Tongue (tissue), 2 donors: ENCODE data around the gene EYA2. TPM values are rescaled to one million over a fixed set of nuclear protein-coding genes. Genes with fewer than 3 reads are reported as not detected.

Experiments used
- DNase-seq: peaks from one replicate; pipeline ENCODE4 v3.0.0-alpha.2; 2015
- total RNA-seq: library from RNA; depleted of rRNA; stranded (reverse); fragments of >200 nt; gene quantifications from one replicate; pipeline ENCODE4 v1.2.3, GENCODE V29; 2014

The EYA2 gene
- total RNA-seq, 1 donor from 2014 or later, result 1.3 TPM

DNA sequence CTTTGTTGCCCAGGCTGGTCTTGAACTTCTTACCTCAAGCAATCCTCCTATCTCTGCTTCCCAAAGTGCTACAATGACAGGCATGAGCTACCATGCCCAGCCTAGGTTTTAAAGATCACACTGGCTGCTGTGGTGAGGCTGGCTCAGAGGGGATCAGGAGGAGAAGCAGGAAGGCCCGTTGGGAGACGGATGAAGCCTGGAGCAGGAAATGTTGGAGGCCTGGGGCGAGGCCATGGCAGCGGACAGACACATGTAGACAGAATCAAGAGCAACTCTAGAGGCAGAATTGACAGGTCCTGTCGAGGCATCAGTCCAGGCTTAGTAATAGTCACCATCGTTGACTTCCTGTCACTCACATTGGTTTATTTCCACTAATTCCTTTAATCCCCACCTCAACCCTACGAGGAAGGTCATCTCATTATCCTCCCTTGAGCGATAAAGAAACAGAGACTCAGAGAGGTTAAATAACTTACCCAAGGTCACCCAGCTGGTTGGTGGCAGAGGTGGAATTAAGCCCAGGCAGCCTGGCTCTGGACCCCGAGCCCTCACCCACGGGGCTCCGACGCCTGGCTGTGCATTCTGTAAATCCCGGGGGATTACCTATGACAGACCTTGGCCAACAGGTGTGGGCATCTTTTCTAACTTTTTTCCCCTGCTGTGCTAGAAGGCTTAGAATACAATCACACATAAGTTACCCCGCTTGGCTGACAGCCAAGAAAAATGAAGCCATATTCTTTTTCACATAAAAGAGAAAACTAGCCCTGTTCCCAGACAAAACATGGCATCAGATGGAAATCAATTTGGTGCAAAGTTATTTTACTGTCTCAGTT lies 113.4 kb downstream of the EYA2 start:
- DNase-seq, result peak; percentile 43

DNA sequence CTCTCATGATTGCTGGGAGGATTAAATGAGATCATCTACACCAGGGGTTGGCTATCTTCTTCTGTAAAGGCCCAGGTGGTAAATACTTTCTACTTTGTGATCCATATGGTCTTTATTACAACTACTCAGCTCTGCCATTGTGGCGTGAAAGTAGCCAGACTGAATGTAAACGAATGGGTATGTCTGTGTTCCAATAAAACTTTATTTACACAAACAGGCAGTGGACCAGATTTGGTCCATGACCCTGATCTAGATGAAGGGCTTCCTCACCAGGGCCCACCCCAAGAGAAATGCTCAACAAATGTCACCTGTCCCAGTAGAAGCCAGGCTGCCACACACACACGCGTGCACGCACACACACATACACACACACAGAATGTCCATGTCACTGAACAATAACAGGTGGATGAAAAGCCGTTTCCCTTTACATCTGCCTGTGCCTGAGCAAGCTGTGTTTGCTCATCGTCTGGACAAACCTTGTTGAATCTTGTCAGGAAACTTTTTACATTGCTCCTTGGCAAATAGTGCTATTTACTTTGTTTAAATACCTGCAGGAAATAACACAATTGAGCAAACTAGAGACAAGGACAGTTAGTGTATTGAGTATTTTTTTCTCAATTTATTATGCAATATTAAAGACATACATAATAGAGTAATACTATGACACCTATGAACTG lies 114.3 kb downstream of the EYA2 start:
- peak; percentile 32 for DNase-seq

DNA sequence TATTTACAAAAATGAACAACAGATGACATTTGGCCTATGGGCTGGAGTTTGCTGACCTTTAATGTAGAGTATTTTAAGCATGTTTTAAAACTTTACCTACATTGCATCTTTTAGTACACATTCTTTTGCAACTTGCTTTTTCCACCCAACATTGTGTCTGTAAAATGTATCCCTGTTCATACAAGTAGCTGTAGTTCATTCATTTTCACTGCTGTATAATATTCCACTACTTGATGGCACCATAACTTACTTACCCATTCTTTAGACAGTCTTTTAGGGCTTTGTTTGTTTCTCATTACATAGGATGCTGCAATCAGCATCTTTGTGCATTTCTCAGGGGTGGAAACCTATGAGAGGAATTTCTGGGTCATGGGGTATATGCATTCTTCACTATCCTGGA lies 115.1 kb downstream of the EYA2 start:
- DNase-seq, result no peak

DNA sequence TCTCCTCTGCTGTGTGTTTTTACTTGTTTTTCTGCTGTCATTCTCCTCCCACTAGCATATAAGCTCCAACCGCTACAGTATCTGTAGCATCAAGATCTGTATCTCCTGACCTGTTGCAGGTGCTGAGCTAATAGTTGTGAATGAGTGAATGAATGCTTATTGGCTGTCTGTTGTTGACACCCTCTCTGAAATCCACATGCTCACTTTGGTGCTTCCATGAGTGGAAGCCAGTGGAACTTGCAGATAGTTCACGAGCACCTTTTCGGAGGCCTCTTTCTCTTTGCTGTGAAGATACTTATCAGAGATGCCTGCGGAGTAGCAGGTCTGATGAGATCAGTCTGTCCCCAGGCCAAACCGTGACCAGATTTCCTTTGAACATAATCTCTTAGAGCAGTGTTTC lies 117.3 kb downstream of the EYA2 start:
- DNase-seq, result no peak

DNA sequence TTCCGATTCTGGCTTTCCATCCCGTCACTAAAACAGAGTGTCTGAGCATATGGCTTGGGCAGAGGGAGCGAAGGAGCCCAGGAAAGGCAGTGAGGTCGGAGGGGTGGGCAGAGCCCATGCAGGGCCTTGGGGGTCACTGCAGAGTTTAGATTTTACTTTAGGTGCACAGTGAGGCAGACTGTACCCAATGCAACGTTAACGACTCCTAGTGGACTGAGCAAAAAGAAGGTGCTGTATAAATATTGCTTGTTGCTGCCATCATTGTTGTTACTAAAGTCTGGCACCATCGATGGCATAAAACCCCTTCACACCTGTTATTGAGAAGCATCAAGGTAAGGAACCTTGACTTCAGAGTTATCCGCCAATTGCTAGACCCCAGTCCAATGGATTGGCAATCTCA lies 119.0 kb downstream of the EYA2 start:
- DNase-seq, result no peak

DNA sequence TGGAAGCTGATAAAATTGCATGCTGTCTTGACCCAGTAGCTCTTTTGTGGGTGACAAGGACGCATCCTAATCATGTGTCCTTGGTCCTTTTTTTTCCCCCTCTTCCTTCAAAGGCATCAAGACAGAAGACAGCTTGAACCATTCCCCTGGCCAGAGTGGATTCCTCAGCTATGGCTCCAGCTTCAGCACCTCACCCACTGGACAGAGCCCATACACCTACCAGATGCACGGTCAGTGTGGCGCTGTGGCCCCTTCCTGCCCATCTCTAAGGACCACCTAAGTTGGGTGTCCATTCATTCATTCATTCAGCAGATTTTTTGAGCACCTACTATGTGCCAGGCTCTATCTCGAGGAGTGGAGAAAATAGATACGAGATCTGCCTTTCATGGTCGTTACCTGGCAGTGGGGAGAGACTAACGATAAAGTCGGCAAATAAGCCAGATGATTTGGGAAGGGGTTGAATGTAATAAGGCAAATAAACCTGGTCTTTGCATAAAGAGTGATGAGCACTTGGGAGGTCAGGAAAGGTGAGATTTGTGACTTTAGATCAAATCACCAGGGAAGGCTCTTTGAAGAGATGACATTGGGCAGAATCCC lies 121.5 kb downstream of the EYA2 start:
- no peak for DNase-seq

DNA sequence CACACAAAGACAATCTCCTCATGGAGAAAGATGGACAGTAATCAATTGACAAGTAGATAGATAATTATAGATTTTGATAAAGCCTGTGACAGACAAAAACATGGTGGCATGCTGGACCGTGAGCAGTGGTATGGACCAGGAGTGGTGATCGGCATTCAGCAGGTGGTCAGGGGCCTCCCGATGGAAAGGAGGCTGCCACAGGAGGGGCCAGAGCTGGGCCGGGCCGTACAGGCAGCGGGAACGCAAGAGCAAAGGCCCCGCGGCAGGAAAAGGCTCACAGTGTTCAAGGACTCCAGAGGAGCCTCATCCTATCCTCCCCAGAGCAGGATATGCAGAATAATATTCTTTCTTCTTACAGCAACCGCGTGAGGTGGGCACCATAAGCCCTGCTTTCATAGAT lies 123.7 kb downstream of the EYA2 start:
- no peak for DNase-seq

DNA sequence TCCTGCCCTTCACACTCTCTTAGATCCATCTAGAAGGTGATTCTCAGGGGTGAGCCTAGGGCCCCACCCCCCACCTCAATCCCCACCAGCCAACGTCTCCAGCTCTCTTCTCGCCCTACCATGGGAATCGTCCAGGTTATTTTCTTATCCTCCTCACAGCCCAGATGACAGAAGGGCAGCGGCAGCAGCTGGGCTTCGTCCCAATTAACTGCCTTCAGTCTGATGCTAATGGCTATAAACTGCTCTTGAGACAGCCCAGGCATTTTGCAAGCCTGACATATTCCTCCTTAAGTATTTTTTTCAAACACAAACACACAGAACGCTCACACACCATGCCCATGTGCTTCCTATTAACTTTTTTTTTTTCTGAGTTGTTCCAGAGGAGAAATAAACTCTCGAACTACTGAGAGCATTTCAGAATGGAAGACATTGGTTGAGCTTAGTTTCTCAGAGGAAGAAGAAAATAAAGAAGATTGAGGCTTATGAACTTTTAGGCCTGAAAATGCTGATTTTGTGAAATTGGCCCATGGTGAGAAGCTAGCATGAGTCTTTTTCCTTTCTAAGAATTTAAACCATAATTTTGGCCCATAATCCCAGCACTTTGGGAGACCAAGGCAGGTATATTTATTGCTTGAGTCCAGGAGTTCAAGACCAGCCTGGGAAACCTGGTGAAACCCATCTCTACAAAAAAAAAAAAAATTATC lies 124.6 kb downstream of the EYA2 start:
- peak; percentile 84 for DNase-seq

DNA sequence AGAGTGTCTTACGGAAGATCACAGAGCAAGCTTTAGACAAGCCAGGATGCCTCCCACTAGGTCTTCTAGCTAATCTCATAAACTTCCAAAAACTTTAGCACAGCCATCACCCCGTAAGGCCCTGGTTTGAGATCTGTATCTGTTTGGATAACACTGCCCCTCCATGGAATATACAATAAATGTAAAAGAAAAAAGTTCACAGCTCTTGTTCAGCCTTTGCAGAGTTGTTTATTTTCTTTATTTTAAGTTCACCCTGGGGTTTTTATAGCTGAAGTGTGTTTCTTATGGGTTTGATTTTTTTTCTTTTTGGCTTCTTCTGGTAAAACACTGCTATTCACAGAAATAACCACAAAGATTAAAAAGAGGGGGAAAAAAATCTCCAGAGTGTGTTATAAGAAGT lies 125.6 kb downstream of the EYA2 start:
- peak; percentile 39 for DNase-seq

DNA sequence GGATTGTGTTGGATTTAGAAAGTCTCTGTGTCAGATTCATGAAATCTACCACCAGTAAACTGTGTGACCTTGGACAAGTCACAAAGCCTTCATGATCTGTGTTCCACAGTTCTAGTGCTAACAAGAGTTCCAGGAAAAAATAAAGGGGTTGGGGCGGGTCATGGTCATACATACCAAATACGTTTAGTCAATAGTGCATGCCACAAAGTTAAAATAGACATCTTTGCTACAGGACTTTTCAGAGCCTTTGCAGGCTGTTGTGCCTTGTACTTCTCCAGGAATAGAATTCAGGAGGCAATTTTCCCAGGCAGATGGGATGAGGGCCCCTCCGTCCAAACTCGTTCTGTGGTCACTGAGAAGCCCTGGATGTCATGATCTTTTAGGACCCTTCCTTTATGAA lies 127.2 kb downstream of the EYA2 start:
- no peak for DNase-seq

DNA sequence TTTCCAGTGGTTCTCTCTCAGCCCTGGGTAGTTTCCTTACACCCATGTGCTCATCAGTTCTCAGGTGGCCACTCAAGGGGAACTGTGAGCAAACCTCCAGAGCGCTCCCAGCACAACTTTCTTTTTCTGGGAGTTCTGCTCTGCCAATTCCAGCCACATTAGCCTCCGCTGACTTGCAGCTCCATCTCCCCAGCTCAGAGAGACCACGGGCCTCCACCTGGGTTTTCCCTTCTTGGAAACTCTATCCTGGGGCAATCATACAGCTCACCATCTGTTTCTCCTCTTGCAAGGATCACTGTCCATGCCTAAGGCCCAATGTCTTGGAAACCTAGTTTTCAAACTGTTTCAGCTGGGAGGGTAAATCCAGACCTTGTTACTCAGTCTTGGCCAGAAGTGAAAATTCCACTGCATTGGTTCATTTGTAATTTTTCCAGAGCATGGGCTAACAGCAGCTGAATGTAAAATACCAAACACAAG lies 129.9 kb downstream of the EYA2 start:
- peak; percentile 78 for DNase-seq

DNA sequence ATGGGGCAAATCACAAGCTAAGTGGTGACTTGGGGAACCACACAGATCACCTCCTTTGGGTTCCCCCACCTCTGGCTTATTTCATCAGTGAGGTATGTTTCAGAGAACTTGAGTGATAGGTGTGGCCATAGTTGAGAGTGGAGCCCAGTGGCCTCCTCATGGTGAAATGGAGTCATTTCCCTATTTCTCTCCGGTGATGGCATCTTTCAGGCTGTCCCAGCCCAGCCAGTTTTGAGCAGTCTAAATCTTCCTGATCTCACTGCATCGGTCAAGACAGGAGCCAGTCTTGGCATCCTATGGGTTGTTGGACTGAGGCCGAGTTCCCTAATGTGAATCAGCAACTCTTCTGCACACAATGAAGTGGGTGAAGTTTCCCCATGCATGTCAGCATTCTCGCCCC lies 132.4 kb downstream of the EYA2 start:
- peak; percentile 88 for DNase-seq

DNA sequence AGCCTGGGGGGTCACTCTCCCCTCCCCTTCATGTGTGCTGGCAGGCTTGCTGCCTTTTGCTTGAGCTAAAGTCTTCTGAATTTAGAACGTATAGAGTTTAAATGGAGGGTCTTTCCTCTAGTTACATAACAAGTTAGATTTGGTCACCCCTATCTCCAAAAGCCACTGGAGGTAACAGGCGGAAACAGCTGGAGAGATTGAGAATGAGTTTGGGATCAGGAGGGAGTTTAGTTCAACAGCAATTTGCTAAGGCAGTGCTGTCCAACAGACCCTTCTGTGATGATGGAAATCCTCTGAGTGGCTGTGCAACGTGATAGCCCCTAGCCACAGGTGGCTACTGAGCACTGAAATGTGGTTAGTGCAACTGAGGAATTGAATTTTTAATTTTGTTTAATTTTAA lies 132.8 kb downstream of the EYA2 start:
- DNase-seq, result peak; percentile 82

DNA sequence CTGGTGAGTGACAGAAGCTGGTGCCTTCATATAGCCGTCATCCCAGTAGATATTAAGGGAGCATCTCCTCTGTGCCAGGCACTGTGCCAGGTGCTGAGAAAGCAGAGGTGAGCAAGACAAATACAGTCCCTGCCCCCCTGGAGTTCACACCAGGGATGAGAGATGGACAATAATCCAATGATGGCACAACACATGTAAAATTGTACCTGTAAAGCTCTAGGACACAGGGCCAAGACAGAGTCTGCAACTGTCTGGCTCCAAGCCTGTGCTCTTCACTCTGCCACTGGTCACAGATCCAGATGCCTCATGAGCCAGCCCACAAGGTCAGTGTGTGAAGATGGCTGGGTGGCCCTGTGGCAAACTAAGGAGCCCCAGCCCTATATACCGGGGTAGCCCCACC lies 133.8 kb downstream of the EYA2 start:
- DNase-seq, result no peak

DNA sequence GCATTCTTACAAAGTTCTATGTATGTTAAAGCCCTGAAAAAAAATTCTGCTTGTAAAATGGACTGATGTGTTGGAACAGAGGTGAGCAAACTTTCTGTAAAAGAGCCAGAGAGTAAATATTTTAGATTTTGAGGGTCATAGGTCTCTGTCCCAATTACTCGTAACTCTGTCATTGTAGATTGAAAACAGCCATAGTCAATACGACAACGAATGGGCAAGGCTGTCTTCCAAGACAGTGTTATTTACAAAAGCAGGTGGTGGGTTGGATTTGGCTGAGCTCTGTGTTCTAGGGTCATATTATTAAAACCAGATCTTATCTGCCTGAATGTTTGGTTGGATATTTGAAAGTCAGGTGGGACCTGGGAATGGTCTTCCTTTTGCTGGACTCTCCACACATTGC lies 135.2 kb downstream of the EYA2 start:
- DNase-seq, result no peak

DNA sequence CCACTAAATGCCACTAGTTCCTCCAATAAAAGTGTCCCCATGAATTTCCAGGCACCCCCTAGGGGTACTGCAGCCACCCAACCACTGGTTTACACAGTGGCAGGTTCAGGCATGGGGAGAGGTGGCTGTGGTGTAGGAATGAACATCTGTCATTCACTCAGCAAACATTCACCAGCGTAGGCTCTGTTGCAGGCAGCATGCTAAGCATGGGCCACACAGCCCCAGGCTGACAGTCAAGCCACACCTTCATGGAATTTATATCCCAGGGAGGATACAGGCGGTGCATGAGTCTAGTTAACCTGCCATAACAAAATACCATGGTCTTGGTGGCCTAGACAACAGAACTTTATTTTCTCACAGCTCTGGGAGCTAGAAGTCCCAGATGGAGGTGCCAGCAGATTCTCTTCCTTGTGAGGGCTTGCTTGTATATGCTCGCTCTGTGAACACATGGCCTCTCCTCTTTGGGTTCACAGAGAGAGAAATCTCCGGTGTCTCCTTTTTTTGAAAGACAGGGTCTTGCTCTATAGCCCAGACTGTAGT lies 135.7 kb downstream of the EYA2 start:
- DNase-seq, result no peak

DNA sequence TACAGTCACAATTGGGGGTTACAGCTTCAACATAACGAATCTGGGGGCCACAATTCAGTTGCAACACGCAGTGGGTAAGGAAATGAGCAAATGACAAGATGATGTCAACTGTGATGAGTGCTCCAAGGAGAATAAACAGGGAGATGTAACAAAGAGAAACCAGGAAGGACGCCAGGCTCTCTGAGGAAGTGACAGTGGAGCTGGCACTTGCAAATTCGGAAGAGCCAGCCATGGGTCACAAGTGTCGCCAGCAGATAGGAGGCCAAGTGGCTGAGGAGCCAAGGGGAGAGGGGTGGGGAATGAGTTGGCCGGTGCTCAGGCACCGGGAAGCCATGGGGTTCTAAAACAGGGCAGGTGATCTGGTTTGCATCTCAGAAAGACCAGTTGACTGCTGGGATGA lies 136.4 kb downstream of the EYA2 start:
- no peak for DNase-seq

DNA sequence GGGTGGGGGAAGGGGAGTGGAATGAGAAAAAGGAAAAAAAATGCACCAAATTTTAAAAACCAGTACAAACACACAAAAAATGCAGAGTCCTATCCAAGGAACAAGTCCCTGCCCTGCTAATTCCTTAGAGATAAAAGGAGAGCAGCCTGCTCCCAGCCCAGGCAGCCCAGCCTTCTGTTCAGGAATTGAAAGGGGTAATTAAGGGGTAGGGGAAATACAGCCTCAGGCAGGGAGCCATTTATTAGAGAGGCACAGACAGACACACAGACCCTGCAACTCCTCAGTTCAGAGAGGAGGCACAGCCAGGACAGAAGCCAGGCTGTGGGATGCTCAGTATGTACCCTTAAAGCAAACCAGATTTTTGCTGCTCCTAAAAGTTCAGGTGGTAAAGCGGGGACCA lies 137.2 kb downstream of the EYA2 start:
- no peak for DNase-seq

DNA sequence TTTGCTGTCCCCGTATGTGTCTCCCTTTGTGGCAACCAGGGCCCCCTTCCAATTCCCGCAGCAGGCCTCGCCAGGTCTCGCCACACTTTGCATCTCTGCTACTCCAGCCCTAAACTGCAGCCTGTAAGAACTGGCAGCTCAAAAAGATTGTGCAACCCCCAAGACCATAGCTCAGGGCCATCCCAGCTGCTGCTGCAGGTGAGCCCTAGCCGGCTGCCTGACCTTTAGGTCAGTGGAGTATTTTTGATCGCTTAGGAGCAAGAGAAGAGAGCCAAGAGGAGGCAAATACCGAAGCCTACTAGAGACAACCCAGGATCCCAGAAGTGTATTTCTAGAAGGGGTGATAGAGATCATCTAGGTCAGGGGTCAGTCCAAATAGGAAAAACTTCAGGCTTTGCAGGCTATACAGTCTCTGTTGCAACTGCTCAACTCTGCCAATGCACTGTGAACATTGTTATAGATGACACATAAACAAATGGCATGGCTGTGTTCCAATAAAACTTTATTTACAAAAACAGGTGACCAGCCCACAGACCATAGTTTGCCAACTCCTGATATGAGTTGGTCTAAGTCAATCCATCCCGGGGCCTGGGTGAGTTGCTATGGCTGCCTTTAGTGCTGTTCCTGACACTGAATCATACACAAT lies 138.4 kb downstream of the EYA2 start:
- no peak for DNase-seq

DNA sequence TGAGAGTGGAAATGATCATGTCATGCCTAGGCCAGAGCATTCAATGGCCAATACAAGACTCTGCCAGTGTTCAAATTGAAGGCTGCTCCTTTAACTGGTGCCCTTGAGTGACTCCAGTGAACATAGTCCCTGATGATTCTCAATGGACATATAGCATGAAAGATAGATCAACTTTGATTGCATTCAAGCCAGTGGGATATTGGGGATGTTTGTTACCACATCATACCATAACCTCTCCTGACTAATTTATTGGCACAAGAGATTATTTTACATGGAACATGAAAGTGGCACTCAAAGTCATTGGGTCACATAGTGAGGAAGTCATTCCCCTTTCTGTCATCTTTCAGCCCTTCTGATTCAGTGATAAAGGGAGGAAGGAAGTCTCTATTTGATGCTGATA lies 139.0 kb downstream of the EYA2 start:
- no peak for DNase-seq

DNA sequence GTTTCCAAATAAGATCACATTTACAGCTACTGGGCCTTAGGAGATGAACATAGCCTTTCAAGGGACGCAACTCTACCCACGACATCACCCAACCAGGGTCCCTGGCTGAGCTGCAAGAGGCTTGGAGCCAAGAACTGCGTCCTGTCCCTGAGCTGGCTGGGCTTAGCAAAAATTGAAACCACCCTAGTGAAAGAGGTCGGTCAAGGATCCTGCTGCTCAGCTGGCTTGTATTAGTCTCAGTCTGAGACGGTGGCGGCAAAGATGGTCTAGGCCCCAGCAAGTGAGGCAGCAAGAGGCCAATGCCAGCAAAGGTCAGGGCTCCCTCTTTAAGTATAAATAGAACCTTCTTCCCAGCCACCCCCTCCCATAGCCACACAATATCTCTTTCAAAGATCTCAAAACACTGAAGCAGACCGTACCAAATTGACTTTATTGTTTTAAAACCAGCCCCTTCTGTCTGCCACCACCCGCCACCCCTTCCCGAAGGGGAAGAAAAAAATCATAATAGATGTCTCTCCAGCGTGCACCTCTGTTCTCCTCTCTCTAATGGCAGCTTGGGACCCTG lies 140.5 kb downstream of the EYA2 start:
- peak; percentile 63 for DNase-seq
